NB4 (cell line): ENCODE data around the gene CDKN2B-AS1.

Experiments used
- DNase-seq: peaks from one replicate; pipeline ENCODE4 v3.0.0; 2010; ENCODE audit warnings: low read depth
- H3K4me3 ChIP-seq: one replicate; pipeline ENCODE4 v1.5.1; 2011; ENCODE audit warnings: mild to moderate bottlenecking, low read depth, low read length, moderate library complexity
- MYC ChIP-seq: IDR thresholded peaks from 2 replicates; pipeline ENCODE4 v1.6.1; 2011; ENCODE audit warnings: low read depth, low read length
- POLR2A ChIP-seq: IDR thresholded peaks from 2 replicates; pipeline ENCODE4 v1.6.1; 2011; ENCODE audit warnings: mild to moderate bottlenecking; ENCODE audit not compliant: insufficient read length; ENCODE audit errors: extremely low read depth
- TF ChIP-seq, protein P1 (sequence below): IDR thresholded peaks from 2 replicates; pipeline ENCODE4 v1.6.1; 2011; ENCODE audit warnings: low read depth, low read length
- TF ChIP-seq, protein P2 (sequence below): IDR thresholded peaks from one replicate; pipeline ENCODE4 v1.5.1; 2012; ENCODE audit warnings: low read depth, low read length

CDKN2B-AS1 gene

DNA sequence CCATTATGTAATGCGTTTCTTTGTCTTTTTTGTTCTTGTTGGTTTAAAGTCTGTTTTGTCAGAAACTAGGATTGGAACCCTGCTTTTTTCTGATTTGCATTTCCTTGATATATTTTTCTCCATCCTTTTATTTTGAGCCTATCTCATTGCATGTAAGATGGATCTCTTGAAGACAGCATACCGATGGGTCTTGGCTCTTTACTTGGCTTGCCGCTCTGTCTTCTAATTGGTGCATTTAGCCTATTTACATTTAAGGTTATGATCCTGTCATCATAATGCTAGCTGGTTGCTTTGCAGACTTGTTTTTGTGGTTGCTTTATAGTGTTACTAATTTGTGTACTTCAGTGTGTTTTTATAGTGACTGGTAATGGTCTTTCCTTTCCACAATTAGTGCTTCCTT lies 27.8 kb downstream of the CDKN2B-AS1 start:
- TF ChIP-seq, protein P1, sequence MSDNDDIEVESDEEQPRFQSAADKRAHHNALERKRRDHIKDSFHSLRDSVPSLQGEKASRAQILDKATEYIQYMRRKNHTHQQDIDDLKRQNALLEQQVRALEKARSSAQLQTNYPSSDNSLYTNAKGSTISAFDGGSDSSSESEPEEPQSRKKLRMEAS, result no peak
- TF ChIP-seq POLR2A, result no peak
- TF ChIP-seq, protein P2, sequence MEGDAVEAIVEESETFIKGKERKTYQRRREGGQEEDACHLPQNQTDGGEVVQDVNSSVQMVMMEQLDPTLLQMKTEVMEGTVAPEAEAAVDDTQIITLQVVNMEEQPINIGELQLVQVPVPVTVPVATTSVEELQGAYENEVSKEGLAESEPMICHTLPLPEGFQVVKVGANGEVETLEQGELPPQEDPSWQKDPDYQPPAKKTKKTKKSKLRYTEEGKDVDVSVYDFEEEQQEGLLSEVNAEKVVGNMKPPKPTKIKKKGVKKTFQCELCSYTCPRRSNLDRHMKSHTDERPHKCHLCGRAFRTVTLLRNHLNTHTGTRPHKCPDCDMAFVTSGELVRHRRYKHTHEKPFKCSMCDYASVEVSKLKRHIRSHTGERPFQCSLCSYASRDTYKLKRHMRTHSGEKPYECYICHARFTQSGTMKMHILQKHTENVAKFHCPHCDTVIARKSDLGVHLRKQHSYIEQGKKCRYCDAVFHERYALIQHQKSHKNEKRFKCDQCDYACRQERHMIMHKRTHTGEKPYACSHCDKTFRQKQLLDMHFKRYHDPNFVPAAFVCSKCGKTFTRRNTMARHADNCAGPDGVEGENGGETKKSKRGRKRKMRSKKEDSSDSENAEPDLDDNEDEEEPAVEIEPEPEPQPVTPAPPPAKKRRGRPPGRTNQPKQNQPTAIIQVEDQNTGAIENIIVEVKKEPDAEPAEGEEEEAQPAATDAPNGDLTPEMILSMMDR, result no peak
- no peak for TF ChIP-seq MYC
- DNase-seq, result no peak
- H3K4me3 ChIP-seq, result no peak overlapping the region

DNA sequence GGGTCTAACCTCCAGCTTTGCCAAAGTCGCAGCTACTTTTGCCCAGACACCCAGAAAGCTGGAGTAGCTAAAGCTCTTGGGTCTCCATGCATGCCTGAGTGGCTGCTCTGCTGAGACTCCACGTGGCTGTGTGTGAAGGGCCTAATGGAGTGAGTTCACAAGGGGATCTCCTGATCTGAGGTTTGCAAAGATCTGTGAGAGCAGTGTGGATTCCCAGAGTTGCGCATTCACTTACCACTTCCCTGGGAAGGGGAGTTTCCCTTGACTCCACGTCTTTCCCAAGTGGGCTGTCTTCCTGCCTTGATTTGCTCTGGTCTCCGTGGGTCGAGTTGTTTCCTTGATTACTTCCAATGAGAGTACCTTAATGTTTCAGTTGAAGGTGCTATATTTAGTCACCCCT lies 32.1 kb downstream of the CDKN2B-AS1 start:
- H3K4me3 ChIP-seq, result no peak overlapping the region

DNA sequence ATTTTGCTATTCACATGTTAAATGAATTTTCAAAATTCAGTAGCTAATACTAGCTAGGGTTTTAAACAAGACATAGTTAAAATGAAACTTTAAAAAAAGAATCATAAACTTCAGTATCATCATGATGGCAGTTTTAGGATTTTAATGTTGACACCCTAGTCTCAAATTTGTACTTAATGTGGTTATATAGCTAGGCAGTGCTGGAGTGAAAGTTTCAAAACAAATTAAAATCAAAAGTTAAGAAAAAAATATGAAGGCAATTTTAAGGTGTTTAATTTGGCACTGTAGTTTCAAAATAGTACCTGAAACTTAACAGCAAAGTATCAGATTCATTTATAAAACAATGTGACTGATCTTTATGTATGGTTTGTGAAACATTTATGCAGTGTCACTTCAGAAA lies 33.8 kb downstream of the CDKN2B-AS1 start:
- H3K4me3 ChIP-seq, result no peak overlapping the region
- TF ChIP-seq, protein P2, result no peak
- TF ChIP-seq, protein P1, result no peak
- no peak for TF ChIP-seq POLR2A
- no peak for TF ChIP-seq MYC
- no peak for DNase-seq

More for the DNA sequence above, 32.1 kb downstream of the CDKN2B-AS1 start:
- no peak for DNase-seq
- TF ChIP-seq MYC, result no peak
- TF ChIP-seq, protein P1, result no peak
- TF ChIP-seq, protein P2, result no peak
- TF ChIP-seq POLR2A, result no peak

DNA sequence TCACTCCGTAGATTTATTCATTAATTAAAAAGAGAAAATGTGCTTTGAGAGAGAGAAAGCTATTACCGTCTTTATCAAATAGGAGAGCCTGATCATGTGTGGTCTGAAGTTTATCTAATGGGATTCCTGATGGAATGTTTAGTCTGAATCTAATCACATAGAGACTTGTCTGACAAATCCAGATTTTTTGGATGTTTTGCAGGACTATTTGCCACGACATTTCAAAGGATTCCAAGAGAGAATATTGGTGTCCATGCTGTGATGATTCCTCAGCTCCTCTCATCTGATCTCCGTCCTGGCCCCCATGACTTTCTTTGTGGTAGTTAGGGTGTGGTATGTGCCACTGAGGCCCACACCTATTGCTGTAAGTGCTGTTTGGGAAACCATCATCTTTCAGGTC lies 34.6 kb downstream of the CDKN2B-AS1 start:
- DNase-seq, result no peak
- H3K4me3 ChIP-seq, result no peak overlapping the region

DNA sequence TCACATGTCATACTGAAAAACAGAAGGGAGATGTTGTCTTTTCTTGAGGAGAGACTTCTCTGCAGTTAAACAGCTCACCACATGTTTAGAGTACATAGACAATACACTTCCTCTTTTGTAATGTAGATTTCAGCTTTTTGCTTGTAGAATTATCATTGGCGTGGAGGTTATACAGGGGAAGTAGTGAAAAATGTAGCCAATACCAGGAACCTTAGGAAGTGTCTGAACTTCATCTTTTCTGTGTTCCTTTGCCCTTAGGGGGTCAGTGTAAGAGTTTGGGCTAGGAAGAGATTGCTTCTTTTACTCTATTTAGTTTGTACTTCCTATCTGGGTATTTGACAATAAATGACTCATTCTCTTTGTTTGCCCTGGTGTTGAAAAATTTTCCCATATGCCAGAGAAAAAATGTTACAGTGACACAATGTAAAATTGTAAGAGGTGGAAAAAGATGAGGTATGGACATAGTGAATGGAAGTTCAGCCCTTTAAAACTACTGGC lies 35.6 kb downstream of the CDKN2B-AS1 start:
- DNase-seq, result no peak
- no peak overlapping the region for H3K4me3 ChIP-seq
- TF ChIP-seq MYC (no peak), POLR2A (no peak)
- TF ChIP-seq, protein P1, result no peak
- TF ChIP-seq, protein P2, result no peak

More for the DNA sequence above, 34.6 kb downstream of the CDKN2B-AS1 start:
- TF ChIP-seq MYC (no peak), POLR2A (no peak)
- TF ChIP-seq, protein P2, result no peak
- TF ChIP-seq, protein P1, result no peak
